Activated naive CD8-positive, alpha-beta T cell treated with anti-CD3 and anti-CD28 coated beads, Interleukin-2, amount 50 U/mL, for 16 hours (primary cell): ENCODE results near the gene STXBP5.

ENCODE experiments used
- DNase-seq: peaks from one replicate; pipeline ENCODE4 v3.0.0-alpha.2; 2020; ENCODE audit warnings: low read depth, low spot score

STXBP5 gene

DNA sequence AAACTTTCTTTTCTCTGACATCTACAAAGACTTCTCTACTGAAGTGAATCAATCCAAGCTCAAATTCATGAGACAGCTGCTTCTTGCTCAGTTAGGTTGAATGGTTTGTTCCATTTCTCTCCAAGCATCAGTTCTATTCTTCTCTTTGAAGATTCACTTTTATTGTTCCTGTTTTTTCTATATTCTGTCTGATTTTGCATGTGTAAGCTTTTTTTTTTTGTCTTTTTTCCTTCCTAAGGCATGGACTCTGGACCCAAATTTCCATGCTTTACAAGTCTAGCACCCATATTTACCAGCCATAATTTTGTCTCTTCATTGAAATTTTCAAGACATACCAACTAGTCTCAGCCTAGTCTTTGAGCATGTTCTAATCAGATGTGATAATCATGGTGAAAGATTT, 25.9 kb upstream of the STXBP5 start:
- no peak for DNase-seq

DNA sequence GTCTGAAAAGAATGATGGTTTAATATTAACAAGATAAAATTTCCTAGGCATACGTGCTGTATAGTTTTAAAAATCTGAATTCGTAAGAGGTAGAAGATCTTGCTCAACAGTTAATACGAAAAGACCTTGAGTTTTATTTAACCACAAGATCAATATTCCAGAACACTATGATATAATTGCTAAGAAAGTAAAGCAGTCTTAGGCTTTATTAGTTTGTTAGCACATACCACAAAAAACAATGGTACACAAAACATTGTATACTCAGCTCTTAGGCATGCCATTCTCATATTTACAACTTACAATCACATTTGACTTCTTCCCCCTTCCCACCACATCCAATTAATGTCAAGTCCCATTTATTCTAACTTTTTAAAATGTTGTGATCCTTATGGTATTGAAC, 24.4 kb upstream of the STXBP5 start:
- no peak for DNase-seq

DNA sequence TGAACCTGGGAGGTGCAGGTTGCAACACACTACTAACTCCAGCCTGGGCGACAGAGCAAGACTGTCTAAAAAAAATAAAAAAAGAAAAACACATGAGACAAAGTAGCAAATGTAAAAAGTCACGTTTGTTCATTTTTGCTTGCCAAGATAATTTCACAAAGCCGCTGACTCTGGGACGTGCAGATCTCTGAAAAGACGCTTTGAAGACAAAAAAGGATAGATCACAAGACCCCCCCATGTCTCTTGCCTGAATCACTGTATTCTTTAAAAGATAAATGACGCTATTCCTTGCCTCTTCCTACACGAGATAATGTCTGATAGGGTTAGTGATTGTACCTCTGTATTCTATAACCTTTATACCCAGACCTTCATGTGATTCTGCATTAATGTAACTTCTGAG, 23.3 kb upstream of the STXBP5 start:
- no peak for DNase-seq

DNA sequence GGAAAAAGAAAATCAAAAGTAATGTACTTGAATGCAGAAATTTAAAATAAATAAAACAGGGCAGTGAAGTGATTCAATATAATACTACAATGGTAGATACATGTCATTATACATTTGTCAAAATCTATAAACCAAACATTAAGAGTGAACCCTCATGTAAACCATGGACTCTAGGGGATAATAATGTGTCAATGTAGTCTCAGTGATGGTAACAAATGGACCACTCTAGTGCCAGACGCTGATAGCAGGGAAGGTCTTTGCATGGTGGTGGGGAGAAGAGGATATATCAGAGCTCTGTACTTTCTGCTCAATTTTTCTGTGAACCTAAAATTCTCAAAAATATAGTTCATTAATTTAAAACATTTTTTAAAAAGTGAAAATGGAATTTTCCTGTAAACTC, 19.8 kb upstream of the STXBP5 start:
- no peak for DNase-seq

DNA sequence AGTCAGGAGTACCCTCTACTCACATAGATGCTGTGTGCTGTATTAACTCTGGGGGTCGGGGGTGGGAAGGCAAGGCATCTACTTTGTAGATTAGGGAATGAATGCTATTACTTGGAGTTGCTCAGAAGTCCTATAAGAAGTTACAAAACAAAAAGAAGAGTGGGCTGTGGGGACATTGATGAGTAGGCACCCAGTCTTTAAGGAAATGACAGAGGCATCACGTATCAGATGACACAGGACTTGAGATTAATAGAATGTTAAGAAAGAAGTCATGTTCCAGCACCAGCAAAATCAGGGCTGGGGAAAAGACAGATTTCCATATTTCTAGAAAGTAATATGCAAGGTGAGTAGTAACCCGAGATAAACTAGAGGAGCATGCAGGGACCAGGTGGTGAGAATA, 19.0 kb upstream of the STXBP5 start:
- DNase-seq, result no peak

DNA sequence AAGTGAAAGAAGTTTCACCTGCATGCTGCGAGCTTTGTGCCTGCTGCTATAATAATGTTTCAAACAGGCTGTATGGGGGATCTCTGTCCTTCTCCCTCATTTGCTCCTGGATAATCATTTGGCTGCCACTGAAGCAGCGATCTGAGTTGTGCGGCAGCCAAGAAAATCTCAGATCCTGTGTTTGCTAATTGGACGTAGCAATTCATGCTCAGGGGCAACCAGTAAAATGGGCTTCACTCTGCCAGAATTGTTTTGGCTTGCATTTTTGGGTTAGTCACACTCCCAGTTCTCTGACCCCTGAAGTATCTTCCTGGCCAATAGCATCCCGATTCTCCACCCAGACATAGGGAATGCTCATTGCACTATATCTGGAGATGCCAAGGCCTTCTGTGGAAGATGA, 13.7 kb upstream of the STXBP5 start:
- no peak for DNase-seq

DNA sequence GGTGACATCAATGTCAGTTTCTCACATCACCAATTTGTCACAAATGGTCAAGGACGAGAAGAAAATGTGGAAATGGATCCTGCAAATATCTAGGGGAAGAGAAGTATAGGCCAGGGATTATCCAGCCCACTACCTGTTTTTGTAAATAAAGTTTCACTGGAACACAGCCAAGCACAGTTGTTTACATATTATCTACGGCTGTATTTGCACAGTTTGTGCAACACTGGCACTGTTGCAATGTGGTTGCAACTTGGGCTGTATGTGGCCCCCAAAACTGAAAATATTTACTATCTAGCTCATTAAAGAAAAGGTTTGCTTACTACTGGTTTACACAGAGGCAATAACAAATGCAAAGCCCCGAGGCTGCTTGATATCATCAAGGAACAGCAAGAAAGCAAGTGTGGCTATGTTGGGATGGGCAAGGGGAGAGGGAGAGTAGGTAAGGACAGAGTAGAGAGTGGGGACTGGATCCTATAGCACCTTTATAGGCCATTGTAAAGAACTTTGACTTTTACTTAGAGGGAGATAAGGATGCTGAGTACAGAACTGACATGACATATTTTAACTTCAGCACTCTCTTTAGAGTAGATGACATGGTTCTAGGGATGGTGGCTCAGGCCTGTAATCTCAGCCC, 11.8 kb upstream of the STXBP5 start:
- no peak for DNase-seq

DNA sequence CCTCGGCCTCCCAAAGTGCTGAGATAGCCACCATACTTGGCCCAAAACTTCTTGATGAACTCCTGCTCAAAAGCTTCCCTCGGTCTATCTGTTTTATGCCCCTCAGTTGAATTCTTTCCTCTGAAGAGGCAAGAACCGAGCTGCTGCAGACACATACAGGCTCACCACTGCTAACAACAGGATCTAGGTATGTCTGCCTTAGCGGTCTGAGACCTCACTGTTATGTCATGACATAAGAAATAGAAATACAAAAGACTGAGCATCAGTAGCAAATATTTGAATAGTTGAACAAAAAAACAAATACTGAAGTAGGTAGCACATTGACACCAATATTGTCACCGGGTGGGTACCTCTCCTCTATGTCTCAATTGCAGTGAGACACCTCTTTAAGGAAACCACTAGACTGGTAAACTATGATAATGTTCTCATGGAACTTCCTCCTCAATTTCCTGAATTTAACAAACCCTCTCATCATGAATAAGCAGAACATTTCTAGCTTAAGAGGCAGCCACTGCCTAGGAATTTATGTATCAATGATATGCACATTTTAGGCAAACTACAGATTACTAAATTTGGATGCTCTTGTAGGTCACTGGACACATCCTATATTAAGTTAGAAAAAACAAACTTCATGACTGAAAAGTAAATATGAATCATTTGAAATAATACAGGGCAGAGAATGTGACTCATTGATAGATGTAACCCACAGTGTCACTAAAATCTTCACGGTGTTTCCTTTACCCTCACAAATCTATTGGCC, 9.4 kb upstream of the STXBP5 start:
- no peak for DNase-seq

DNA sequence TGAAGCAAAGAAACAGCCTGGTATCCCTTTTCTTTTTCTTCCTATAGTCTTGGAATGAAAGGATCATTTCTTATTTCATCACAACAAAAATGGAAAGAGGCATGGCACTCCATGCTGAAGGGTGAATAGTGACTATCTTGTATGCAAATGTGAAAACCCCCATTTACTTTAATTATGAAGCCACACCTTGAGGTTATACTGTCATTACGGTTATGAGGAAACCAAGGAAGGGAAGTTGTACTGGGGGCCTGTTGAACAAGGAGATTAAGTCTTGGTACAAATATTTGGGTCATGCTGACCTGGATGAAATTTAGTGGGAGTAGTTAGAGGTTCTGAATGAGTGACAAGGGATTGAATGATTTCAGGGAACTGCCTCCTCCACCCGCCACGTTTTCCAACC, 8.7 kb upstream of the STXBP5 start:
- DNase-seq, result no peak

DNA sequence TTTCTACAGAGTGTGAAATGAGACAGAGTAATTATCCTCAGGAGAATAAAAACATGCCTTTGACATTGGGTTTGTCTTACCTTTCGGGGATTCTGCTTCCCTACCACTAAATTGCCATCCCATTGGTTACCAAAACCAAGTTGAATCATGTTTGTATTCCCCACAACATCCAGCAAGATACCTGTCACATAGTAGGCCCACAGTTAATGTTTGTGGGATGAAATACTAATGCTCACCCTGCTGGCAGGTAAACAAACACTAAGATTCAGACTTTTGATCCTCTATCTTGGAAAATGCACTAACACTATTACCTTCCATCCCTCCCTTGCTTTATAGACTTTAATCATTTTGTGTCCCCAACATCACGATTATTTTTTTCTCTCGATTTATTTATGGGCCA, 8.2 kb upstream of the STXBP5 start:
- no peak for DNase-seq

DNA sequence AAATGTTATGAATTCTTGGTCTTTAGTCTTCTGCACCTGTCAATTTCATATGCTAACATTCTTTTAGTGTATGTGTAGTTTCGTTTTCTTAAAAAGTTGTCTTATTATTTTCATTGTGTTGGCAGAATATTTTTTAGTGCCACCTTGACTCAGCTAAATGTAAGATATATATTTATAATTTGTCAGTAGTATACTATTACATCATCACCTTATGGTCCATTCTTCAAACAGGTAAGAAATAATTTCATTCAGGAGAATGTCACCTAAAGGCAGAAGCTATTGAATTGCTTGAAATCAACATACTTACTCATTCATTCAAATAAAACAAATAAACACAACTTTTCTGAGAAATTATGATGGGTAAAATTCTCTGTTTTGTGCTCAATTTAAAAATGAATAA, 3.5 kb upstream of the STXBP5 start:
- no peak for DNase-seq

DNA sequence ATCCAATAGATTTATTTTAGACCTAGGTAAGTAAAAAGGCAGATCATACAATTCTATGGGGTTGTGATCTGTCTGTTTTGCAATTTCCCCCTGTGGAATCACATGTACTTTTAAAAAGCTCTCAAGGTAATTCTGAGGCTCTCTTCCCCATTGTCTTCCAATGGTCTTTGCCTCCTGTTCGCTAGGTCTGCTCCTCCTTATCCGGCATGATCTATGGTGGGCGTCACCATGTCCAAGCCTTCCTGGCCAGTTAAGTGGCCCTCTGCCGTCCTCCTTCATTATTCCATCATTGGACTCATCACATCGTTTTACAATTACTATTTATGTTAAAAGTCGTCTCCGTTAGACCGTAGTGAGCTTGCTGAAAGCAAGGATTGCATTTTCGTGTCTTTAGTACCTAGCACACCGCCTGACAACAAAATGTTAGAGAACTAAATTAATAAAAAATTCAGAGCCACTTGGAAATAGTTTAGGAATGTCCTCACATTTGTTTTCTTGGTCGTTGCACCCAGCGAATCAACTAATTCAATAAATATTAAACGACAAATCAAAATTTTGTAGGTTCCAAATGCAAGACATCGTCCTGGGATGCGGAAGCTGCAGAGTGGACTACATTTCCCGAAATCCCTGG, 2.2 kb upstream of the STXBP5 start:
- no peak for DNase-seq

DNA sequence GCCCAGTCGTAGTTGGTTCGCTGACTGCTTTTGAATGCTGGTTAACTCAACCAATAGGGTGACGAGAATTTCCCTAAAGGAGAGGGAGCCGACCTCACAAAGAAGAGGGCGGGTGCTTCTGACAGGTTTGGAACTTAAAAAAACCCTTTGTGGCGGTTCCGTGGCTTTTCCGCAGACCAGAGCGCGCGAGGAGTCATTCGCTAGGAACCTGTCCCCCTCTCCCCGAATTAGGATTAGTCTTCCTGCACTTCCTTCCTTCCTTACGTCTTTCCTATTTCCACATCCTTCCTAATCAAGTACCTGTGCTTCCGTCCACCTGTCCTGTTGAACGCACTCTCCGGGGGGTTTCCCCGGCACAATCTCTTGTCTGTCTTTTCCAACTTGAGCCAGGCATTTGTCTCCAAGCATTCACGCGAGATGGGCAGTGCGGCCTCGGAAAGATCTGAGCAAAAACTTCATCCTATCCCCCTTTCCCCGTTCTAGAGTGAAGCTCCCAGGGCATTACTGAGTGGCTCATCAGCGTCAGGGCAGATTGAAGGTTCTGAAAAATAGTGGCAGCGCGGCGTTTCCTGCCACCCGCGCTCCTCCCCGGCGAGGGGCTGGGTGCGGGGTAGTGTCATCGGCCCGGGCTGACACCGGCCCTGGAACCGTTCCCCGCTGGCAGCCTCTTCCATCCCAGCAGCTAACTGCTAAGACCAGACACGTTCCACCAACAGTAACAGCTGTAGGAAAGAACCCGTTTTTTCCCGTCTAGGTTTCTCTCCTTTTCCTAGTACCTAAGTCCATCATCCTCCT, 1.5 kb upstream of the STXBP5 start:
- peak; percentile 46 for DNase-seq

DNA sequence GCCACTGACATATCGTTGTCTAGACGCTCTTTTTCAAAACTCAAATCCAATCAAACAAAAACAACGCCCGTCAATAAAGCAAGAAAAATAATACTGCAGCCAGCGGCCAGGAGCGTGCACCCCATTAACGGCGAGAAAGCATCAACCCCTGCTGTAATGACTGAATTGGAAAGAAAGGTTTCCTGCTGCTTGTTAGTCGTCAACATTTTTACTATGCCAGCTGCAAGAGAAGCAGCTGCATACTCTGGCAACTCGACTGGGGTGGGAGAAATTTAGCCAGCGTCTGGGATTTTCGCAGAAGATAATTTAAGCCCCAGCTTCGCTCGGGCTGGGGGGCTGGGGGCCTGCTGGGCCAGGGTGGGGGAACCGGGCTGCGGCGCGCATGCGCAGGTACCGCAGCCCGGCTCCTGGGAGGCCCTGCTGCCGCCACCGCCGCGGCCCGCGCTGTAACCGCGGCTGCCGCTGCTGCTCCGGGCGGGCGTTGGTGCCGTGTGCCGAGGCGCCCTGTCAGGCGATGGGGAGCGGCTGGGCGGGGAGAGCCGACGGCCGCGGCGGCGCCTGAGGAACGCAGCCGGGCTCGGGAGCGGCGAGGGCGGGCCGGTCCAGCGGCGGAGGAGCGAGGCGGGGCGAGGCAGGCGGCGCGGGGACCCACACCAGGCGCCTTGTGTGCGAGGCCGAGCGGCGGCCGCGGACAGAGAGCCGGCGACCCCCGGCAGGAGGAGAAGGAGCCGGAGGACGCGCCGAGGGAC, 732 bp upstream of the STXBP5 start:
- DNase-seq, result peak; percentile 13

DNA sequence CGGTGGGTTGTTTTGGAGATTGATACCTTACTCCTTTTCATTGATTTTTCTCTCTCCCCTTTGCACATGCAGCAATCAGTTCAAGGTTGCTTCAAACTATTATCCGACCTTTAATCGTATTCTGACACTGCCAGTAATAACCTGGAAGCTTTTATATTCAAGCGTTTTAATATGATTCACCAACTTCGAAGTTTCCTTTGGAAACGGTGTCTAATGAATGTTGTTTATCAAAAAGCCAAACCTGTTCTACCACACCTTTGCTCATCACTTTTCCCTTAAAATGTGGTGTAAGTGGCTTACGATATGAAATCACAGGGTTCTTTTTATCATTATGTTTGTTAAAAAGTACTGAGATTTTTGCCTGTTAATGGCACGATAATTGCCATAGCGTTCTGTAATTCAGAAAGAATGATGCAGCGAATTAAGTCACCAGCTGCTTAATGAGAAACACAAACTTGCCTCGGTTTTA, 660 bp downstream of the STXBP5 start:
- no peak for DNase-seq

DNA sequence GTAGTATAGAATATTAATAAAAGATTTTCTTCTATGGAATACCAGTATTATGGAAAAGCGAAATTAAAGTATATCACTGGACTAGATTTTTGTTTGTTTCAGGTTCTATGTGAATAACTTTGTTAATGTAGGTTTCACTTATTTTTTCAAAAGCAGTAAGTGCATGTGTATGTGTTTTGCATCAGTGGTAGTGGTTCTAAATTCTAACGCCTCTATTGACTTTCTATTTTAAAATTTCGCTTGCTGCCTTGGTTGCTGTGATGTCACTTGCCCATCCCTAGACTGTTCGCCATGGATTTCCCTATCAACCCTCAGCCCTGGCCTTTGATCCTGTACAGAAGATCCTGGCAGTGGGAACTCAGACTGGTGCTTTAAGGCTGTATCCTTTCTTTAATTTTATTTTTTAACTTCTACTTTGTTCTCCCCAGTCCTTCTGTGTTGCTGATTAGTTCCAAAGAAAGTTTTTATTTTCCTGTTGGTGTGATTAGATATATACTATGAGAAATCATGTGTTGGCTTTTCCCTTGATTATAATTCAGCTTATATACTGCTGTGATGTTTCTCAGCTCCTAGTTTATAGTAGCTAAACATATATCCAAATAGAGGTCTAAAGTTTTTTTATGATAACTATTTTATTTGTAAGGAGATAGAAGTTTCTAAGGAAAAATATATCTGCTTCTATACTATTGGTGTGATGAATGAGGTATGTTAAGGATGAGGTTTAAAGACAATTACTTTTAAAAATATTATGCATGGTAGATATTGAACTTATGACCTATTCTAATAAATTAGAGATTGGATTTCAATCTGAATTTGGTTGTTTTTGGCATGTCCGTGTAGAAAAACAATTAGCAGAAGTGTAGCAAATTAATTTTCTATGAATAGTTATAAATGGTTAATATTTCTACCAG, 1.7 kb downstream of the STXBP5 start:
- no peak for DNase-seq

DNA sequence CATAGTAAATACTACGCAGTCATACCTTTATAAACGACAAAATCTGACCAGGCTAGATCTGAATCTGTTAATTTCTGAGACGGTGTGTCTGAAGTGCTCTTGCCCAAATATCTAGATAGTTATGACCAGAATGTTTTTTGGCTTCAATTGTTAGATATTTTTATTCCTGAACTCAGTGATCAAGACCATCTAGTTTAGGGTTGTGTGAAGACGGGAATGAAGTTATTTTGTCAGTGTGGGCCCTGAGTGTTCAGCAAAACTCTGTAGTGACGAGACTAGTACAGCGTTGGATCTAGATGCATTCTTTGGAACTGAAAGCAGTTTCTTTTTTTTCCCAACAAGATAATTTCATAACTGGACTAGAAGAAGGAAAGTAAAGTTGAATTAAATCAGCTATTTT, 3.1 kb downstream of the STXBP5 start:
- no peak for DNase-seq

DNA sequence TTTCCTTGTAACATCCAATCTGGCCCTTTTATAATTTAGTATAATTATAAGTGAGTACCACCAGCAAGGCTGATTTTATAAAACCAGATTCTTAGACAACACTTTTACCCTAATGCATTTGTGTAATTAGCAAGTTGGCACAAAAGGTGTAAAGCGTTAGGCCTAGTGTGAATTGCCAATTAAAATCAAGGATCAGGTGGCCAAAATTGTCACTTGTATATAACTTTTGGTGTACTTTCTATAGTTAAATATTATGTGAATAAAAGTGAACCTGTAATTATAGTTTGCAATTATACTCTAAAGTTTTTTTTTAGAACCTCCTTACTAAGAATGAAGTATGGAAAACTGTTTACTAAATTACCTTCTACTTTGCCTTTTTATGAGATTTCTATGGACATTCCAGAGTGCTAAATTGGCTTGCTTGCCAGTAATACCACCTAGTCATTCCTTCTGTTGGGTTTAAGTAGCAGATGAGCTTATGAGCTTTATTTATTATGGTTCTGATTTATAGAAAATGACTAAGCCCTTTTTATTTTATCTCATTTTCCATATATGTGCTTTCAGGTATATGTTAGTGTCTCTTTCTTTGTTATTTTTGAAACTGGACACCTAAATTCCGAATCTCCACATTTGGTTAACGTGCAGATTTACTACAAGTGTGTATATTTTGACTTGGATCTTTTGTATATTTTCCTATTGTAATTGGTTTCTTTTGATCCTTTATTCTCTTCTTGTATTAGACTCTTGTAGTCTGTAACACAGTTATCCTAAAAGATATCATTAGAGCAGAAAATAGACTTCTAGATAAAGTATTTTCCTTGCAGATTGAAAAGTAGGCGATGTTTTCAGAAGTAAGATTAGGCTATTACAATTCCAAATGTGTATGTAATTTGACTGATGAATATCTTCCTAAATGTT, 3.9 kb downstream of the STXBP5 start:
- no peak for DNase-seq

DNA sequence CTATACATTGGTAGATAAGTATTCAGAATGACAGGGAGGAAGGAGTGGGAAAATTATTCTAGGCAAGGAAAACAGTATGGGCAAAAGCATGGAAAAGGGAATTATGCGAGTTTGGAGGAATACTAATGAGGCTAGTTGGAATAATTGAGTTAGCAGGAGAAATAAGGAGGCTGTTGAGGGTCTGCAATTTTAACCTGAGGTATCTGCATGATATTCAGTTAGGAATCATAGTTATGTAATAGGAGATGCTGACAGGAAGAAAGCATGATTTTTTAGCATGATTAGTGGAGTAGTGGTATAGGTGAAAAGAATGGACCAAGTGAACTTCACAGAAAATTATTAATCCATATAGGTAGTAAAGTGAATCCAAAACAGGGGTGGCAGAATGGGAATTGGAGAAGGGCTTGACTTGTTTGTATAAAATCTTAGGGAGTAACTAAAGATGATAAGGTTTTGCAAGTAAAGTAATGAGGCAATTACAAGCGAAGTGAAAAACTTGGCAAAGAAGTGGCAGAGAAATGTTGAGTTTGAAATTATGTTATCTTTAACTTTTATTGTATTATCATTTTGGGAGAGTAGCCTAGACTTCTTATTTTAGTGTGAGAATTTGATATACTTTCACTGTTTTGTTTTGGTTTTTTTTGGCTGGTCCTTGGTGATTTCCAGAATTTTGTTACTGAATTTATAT, 5.7 kb downstream of the STXBP5 start:
- DNase-seq, result no peak
